Activated T-cell treated with anti-CD3 and anti-CD28 coated beads, Interleukin-2, amount 50 U/mL, for 72 hours (primary cell): ENCODE data around the gene OBSCN. TPM values are rescaled to one million over a fixed set of nuclear protein-coding genes. Genes with fewer than 3 reads are reported as not detected.

Source experiments
- ATAC-seq, 2 donors: fragments of 150-1000 bp; cut with Tn5 transposase; replicated peaks in 1 of 2; 2 replicates each; pipeline ENCODE4 v1.10.0; 2021; ENCODE audit warnings: moderate library complexity in 2 of 2, mild to moderate bottlenecking in 1 of 2
- DNase-seq, 2 donors: peaks; one replicate each; pipeline ENCODE4 v3.0.0; 2021 to 2022; ENCODE audit warnings: mixed read lengths in 1 of 2
- H3K27ac Mint-ChIP-seq: one replicate; pipeline ENCODE4 v1.8.0; 2022; ENCODE audit warnings: mild to moderate bottlenecking, moderate library complexity, mixed read lengths
- H3K27me3 Mint-ChIP-seq: one replicate; pipeline ENCODE4 v1.8.0; 2022; ENCODE audit warnings: low read depth, mixed read lengths
- H3K36me3 Mint-ChIP-seq, 2 donors: one replicate each; pipeline ENCODE4 v1.8.0; 2022; ENCODE audit warnings: mixed read lengths in 2 of 2, mild to moderate bottlenecking in 1 of 2; ENCODE audit not compliant: insufficient read depth in 2 of 2
- H3K4me1 Mint-ChIP-seq: one replicate; pipeline ENCODE4 v1.8.0; 2022; ENCODE audit warnings: low read depth, mixed read lengths
- H3K4me3 Mint-ChIP-seq, 2 donors: one replicate each; pipeline ENCODE4 v1.8.0; 2022; ENCODE audit warnings: mild to moderate bottlenecking in 2 of 2, mixed read lengths in 2 of 2, moderate library complexity in 2 of 2
- H3K9me3 Mint-ChIP-seq, 2 donors: one replicate each; pipeline ENCODE4 v1.8.0; 2022; ENCODE audit warnings: mixed read lengths in 2 of 2
- total RNA-seq, 2 donors: library from RNA; stranded (reverse); gene quantifications; one replicate each; pipeline ENCODE4 v1.2.3, GENCODE V29; 2022

OBSCN gene
- total RNA-seq, 2 donors from 2014 or later, result 25.0 to 27.7 TPM

DNA sequence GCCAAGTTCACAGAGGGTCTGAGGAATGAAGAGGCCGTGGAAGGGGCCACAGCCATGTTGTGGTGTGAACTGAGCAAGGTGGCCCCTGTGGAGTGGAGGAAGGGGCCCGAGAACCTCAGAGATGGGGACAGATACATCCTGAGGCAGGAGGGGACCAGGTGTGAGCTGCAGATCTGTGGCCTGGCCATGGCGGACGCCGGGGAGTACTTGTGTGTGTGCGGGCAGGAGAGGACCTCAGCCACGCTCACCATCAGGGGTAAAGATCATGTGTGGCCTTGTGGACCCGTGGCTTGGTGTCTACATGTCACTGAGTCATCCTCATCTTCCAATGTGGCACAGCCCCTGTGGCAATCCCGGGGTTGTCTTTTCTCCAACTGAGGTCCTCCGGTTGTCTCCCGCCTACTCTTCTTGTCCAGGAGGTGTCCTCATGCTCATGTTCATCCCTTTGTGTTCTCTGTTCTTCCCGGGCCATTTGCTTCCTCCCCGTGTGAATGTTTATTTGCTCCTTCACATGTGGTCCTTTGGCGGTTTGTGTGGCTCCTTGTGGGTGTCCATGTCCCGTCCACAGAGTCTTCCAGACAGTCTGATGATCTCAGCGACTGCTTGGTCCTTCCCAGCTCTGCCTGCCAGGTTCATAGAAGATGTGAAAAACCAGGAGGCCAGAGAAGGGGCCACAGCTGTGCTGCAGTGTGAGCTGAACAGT, 84.2 kb downstream of the OBSCN start:
- DNase-seq (no peak), ATAC-seq (no peak)
- Mint-ChIP-seq H3K27me3 (no peaks in the 10 kb centered on the region), H3K4me1 (peaks cover 7% of the 10 kb centered on the region), H3K27ac (no peak overlapping the region), H3K4me3 (no peak overlapping the region), H3K36me3 (peaks cover under 1 to 2% of the 10 kb centered on the region in 2 donors), H3K9me3 (peaks cover under 1 to 2% of the 10 kb centered on the region in 2 donors)

DNA sequence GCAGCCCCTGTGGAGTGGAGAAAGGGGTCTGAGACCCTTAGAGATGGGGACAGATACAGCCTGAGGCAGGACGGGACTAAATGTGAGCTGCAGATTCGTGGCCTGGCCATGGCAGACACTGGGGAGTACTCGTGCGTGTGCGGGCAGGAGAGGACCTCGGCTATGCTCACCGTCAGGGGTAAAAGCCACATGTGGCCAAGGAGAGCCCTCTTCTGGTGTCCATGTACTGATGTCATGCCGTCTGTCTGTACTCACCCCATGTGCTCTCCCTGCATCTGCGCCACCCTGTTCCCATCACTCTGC, 84.7 kb downstream of the OBSCN start:
- no peak for ATAC-seq
- Mint-ChIP-seq H3K4me1 (peaks cover 7% of the 10 kb centered on the region), H3K9me3 (peaks cover 5 to 6% of the 10 kb centered on the region in 2 donors), H3K36me3 (peaks cover 5 to 7% of the 10 kb centered on the region in 2 donors), H3K4me3 (no peak overlapping the region), H3K27me3 (no peaks in the 10 kb centered on the region), H3K27ac (no peak overlapping the region)
- DNase-seq, result no peak

DNA sequence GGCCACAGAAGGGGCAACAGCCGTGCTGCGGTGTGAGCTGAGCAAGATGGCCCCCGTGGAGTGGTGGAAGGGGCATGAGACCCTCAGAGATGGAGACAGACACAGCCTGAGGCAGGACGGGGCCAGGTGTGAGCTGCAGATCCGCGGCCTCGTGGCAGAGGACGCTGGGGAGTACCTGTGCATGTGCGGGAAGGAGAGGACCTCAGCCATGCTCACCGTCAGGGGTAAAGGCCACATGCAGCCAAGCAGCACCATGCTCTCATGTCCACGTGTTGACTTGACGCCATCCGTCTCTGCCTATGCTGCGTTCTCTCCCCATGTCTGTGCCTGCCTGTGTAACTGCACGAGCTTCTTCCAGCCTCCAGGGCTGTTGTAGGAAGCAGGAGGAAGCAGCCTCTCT, 85.5 kb downstream of the OBSCN start:
- H3K36me3 Mint-ChIP-seq, result peaks cover 9 to 14% of the 10 kb centered on the region in 2 donors
- H3K4me3 Mint-ChIP-seq, result no peak overlapping the region
- no peak for DNase-seq
- H3K9me3 Mint-ChIP-seq, result peaks cover 5 to 10% of the 10 kb centered on the region in 2 donors
- no peaks in the 10 kb centered on the region for H3K27me3 Mint-ChIP-seq
- no peak overlapping the region for H3K27ac Mint-ChIP-seq
- ATAC-seq, result no peak
- H3K4me1 Mint-ChIP-seq, result peaks cover 7% of the 10 kb centered on the region

DNA sequence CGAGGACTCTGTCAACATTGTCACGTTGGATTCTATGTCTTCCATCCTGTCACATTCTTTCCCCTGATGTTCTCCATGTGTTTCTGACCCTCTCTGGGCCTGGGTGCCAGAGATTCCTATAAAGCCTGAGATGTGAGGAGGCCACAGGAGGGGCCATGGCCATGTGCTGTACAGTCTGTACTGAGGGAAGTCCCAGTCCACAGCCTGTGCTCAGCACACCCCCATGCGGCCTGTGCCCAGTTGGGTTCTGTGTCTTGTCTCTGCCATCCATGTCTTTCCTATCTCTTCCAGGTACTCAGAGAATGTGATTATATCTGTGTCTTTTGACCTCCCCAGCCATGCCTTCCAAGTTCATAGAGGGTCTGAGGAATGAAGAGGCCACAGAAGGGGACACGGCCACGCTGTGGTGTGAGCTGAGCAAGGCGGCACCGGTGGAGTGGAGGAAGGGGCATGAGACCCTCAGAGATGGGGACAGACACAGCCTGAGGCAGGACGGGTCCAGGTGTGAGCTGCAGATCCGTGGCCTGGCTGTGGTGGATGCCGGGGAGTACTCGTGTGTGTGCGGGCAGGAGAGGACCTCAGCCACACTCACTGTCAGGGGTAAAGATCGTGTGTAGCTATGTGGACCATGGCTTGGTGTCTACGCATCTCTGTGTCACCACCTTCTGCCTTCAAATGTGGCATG, 86.1 kb downstream of the OBSCN start:
- no peaks in the 10 kb centered on the region for H3K27me3 Mint-ChIP-seq
- peaks cover 5 to 13% of the 10 kb centered on the region in 2 donors for H3K9me3 Mint-ChIP-seq
- ATAC-seq (no peak), DNase-seq (no peak)
- H3K27ac Mint-ChIP-seq, result no peak overlapping the region
- H3K4me3 Mint-ChIP-seq, result no peak overlapping the region
- peaks cover 9 to 18% of the 10 kb centered on the region in 2 donors for H3K36me3 Mint-ChIP-seq
- peaks cover 3% of the 10 kb centered on the region for H3K4me1 Mint-ChIP-seq

DNA sequence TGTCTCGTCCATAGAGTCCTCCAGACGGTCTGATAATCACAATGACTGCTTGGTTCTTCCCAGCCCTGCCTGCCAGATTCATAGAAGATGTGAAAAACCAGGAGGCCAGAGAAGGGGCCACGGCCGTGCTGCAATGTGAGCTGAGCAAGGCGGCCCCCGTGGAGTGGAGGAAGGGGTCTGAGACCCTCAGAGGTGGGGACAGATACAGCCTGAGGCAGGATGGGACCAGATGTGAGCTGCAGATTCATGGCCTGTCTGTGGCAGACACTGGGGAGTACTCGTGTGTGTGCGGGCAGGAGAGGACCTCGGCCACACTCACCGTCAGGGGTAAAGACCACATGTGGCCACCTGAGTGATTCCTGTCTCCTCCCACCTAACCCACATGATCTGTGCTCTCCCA, 86.9 kb downstream of the OBSCN start:
- DNase-seq (no peak), ATAC-seq (no peak)
- H3K9me3 Mint-ChIP-seq, result peaks cover 5 to 13% of the 10 kb centered on the region in 2 donors
- no peak overlapping the region for H3K27ac Mint-ChIP-seq
- H3K4me1 Mint-ChIP-seq, result no peaks in the 10 kb centered on the region
- peaks cover 11 to 22% of the 10 kb centered on the region in 2 donors for H3K36me3 Mint-ChIP-seq
- no peak overlapping the region for H3K4me3 Mint-ChIP-seq
- H3K27me3 Mint-ChIP-seq, result no peaks in the 10 kb centered on the region

DNA sequence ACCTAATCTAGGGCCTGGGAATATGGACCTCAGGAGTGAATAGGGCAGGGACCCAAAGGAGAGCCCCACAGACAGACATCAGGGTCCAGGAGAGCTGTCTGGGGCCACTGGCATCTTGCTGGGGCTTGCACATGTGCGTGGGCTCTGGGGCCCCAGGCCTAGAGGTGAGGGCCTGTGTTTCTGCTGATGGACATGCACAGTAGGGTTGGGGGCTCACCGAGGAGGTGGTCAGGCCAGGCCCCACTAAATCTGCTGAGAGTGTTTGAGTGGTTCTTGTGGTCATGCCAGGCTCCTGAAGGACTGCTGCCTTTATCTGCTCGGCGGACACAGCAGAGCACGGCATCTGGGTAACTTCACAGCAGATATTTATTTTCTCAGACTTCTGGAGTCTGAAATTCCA, 87.4 kb downstream of the OBSCN start:
- H3K9me3 Mint-ChIP-seq, result peaks cover 5 to 14% of the 10 kb centered on the region in 2 donors
- no peaks in the 10 kb centered on the region for H3K27me3 Mint-ChIP-seq
- H3K27ac Mint-ChIP-seq, result no peak overlapping the region
- no peak for DNase-seq
- H3K4me1 Mint-ChIP-seq, result no peaks in the 10 kb centered on the region
- no peak for ATAC-seq
- H3K36me3 Mint-ChIP-seq, result peaks cover 11 to 27% of the 10 kb centered on the region in 2 donors
- H3K4me3 Mint-ChIP-seq, result no peak overlapping the region

DNA sequence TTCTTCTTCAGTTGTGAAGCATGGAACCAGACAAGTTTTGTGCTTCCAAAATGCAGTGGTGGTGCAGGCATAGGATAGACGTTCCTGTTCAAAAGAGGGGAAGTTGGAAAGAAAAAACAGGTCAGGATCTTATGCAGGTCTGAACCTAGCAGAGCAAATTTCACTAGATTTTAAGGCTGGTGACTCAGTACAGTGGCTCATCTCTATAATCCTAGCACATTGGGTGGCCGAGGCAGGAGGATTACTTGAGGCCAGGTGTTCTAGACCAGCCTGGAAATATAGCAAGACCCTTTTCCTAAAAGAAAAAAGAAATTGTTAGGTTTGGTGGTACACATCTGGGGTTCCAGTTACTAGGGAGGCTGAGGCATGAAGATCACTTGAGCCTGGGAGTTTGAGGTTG, 88.1 kb downstream of the OBSCN start:
- no peak overlapping the region for H3K27ac Mint-ChIP-seq

DNA sequence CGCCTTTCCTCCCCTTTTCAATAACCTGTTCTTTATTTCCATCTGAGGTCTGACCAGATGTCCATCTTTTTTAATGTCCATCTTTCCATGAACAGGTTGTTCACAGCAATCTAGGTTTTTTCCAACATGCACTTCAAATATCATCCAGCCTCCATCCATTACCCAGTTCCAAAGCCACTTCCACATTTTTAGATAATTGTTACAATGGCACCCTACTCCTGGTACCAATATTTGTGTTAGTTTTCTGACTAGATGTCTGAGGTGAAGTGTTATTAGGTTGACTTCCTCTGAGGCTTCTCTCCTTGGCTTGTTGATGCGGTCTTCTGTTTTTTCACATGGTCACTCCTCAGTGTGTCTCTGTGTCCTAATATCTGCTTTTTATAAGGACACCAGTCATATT, 89.4 kb downstream of the OBSCN start:
- DNase-seq, result no peak
- ATAC-seq, result no peak
- no peak overlapping the region for H3K4me3 Mint-ChIP-seq
- peaks cover 14 to 36% of the 10 kb centered on the region in 2 donors for H3K36me3 Mint-ChIP-seq
- no peaks in the 10 kb centered on the region for H3K27me3 Mint-ChIP-seq
- H3K27ac Mint-ChIP-seq, result no peak overlapping the region
- H3K9me3 Mint-ChIP-seq, result peaks cover 15 to 21% of the 10 kb centered on the region in 2 donors
- no peaks in the 10 kb centered on the region for H3K4me1 Mint-ChIP-seq

More for the DNA sequence above, 88.1 kb downstream of the OBSCN start:
- Mint-ChIP-seq H3K27me3 (no peaks in the 10 kb centered on the region), H3K36me3 (peaks cover 11 to 27% of the 10 kb centered on the region in 2 donors), H3K4me1 (no peaks in the 10 kb centered on the region), H3K4me3 (no peak overlapping the region), H3K9me3 (peaks cover 8 to 14% of the 10 kb centered on the region in 2 donors)
- ATAC-seq, result no peak
- DNase-seq, result no peak

DNA sequence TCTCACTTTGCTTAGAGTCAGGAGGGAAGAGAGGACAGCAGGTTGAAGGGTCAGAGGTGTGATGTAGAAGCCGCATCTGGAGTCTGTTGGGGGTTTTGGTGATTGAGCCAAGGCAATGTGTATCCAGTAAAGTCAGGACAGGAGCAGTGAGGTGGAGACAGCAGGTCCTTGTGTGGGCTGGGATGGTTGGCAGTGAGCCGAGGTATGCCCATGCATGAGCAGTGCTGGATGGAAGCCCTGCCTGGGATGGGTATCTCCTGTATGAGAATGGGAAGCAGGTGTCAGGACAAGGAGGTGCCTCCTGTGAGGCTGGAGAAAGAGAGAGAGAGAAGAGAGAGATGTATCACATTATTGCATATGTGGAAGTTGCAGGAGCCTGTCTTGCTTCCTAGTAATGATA, 90.0 kb downstream of the OBSCN start:
- no peak for ATAC-seq
- H3K9me3 Mint-ChIP-seq, result peaks cover 21 to 27% of the 10 kb centered on the region in 2 donors

DNA sequence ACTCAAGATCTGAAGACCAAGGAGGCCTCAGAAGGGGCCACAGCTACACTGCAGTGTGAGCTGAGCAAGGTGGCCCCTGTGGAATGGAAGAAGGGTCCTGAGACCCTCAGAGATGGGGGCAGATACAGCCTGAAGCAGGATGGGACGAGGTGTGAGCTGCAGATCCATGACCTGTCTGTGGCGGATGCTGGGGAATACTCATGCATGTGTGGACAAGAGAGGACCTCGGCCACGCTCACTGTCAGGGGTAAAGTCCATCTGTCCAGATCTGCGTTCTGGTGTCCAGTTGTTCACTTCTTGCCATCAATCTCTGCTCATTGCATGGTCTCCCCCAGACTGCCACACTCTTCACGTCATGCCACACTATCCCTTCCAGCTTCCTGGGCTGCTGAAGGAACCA, 90.6 kb downstream of the OBSCN start:
- H3K27ac Mint-ChIP-seq, result no peak overlapping the region
- H3K27me3 Mint-ChIP-seq, result no peaks in the 10 kb centered on the region
- peaks cover 22 to 29% of the 10 kb centered on the region in 2 donors for H3K9me3 Mint-ChIP-seq
- H3K36me3 Mint-ChIP-seq, result peaks cover 22 to 46% of the 10 kb centered on the region in 2 donors
- H3K4me3 Mint-ChIP-seq, result no peak overlapping the region
- DNase-seq (no peak), ATAC-seq (no peak)
- H3K4me1 Mint-ChIP-seq, result no peaks in the 10 kb centered on the region

More for the DNA sequence above, 90.0 kb downstream of the OBSCN start:
- H3K27ac Mint-ChIP-seq, result no peak overlapping the region
- H3K4me3 Mint-ChIP-seq, result no peak overlapping the region
- no peak for DNase-seq
- no peaks in the 10 kb centered on the region for H3K4me1 Mint-ChIP-seq
- peaks cover 19 to 41% of the 10 kb centered on the region in 2 donors for H3K36me3 Mint-ChIP-seq
- no peaks in the 10 kb centered on the region for H3K27me3 Mint-ChIP-seq

DNA sequence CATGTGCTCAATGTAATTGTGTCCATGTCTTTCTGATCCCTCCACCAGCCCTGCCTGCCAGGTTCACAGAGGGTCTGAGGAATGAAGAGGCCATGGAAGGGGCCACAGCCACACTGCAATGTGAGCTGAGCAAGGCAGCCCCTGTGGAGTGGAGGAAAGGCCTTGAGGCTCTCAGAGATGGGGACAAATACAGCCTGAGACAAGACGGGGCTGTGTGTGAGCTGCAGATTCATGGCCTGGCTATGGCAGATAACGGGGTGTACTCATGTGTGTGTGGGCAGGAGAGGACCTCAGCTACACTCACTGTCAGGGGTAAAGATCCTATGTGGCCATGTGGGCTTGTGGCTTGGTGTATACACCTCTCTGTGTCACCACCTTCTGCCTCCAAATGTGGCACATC, 91.4 kb downstream of the OBSCN start:
- no peaks in the 10 kb centered on the region for H3K27me3 Mint-ChIP-seq
- DNase-seq (no peak), ATAC-seq (no peak)
- no peak overlapping the region for H3K4me3 Mint-ChIP-seq
- no peak overlapping the region for H3K27ac Mint-ChIP-seq
- H3K9me3 Mint-ChIP-seq, result peaks cover 24 to 30% of the 10 kb centered on the region in 2 donors
- no peaks in the 10 kb centered on the region for H3K4me1 Mint-ChIP-seq
- peaks cover 25 to 51% of the 10 kb centered on the region in 2 donors for H3K36me3 Mint-ChIP-seq

DNA sequence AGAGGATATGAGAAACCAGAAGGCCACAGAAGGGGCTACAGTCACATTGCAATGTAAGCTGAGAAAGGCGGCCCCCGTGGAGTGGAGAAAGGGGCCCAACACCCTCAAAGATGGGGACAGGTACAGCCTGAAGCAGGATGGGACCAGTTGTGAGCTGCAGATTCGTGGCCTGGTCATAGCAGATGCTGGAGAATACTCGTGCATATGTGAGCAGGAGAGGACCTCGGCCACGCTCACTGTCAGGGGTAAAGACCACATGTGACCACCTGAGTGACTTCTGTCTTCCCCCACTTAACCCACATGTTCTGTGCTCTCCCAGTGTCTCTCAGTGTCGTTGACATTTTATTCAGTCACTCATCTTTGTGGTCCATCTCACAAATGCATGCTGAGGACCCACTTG, 92.1 kb downstream of the OBSCN start:
- H3K9me3 Mint-ChIP-seq, result peaks cover 24 to 33% of the 10 kb centered on the region in 2 donors
- ATAC-seq (no peak), DNase-seq (no peak)
- H3K4me3 Mint-ChIP-seq, result no peak overlapping the region
- H3K27me3 Mint-ChIP-seq, result no peaks in the 10 kb centered on the region
- H3K27ac Mint-ChIP-seq, result no peak overlapping the region
- H3K4me1 Mint-ChIP-seq, result no peaks in the 10 kb centered on the region
- H3K36me3 Mint-ChIP-seq, result peaks cover 25 to 55% of the 10 kb centered on the region in 2 donors

DNA sequence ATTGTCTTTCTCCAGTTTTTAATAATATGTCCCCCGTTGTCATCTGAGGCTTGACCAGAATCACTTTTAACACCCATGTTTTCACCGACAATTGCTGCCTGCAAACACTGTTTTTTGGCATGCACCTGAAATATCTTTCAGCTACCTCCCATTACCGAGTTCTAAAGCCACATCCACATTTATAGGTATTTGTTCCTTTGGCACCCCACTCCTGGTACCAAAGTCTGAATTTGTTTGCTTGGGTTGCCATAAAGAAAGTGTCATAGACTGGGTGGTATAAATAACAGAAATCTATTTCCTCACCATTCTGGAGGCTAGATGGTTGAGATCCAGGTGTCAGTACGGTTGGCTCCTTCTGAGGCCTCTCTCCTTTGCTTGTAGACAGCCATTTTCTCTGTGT, 94.2 kb downstream of the OBSCN start:
- no peak overlapping the region for H3K4me3 Mint-ChIP-seq
- ATAC-seq (no peak), DNase-seq (no peak)
- peaks cover 24 to 53% of the 10 kb centered on the region in 2 donors for H3K36me3 Mint-ChIP-seq
- no peak overlapping the region for H3K27ac Mint-ChIP-seq
- H3K9me3 Mint-ChIP-seq, result peaks cover 23 to 30% of the 10 kb centered on the region in 2 donors
- H3K27me3 Mint-ChIP-seq, result no peaks in the 10 kb centered on the region
- H3K4me1 Mint-ChIP-seq, result no peaks in the 10 kb centered on the region
